ENCODE data around the gene ARG1.

ARG1 gene

GRCh38 chr6:131548441-131548840, 24.6 kb upstream of the ARG1 start:
- H3K27ac ChIP-seq, result peak overlapping the region; percentile 61
- no peak for TF ChIP-seq CTCF (conservative IDR thresholded peaks at IDR 0.05)

GRCh38 chr6:131549811-131550210, 23.2 kb upstream of the ARG1 start:
- no peak for TF ChIP-seq CTCF (conservative IDR thresholded peaks at IDR 0.05)
- no peak overlapping the region for H3K27ac ChIP-seq

DNA sequence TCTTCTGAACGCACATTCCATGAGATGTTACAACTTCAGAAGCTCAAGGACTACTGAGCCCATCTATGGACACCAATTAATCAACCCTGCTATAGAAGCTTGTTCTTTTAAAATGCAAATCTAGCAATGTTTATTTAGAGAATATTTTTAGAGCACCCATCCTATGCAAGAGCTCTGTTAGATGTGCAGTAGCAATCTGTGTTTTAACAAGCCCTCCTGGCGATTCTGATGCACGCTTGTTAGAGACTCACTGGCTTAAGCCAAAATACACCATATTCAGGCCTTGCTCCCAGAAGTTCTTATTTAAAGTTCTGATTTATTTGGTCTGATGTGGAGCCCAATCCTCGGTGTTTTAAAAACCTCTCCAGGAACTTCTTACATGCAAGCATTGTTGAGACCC, 21.1 kb upstream of the ARG1 start:
- TF ChIP-seq CTCF (conservative IDR thresholded peaks at IDR 0.05), result no peak
- no peak overlapping the region for H3K27ac ChIP-seq

GRCh38 chr6:131552572-131552971, 20.5 kb upstream of the ARG1 start:
- no peak for TF ChIP-seq CTCF (conservative IDR thresholded peaks at IDR 0.05)
- no peak overlapping the region for H3K27ac ChIP-seq

DNA sequence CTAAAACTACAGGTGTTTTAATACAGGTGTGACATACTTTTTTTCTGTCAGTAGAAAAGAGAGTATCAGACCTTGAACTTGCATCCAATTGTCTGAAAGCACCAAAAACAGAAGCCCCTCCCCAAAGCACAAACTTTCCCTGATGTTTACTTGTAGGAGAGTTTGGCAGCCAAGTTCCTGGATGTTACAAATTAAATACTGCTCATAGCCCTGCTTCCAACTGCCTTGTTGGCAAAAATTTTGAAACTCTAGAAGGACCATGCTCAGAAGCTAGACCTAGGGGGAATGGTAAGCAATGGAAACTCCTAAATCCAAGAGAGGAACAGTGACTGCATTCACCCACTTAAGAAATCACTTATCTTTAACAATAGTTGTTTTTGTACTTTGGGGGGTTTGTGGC, 17.0 kb upstream of the ARG1 start:
- no peak for TF ChIP-seq CTCF (conservative IDR thresholded peaks at IDR 0.05)
- no peak overlapping the region for H3K27ac ChIP-seq

GRCh38 chr6:131558922-131559321, 14.1 kb upstream of the ARG1 start:
- no peak overlapping the region for H3K27ac ChIP-seq
- TF ChIP-seq CTCF (conservative IDR thresholded peaks at IDR 0.05), result no peak

- no peak for TF ChIP-seq CTCF (conservative IDR thresholded peaks at IDR 0.05)
Observed at GRCh38 chr6:131561925-131562707, 10.9 kb upstream of the ARG1 start.

More at GRCh38 chr6:131561925-131562707, 10.9 kb upstream of the ARG1 start:
- H3K27ac ChIP-seq, result no peak overlapping the region
